Activated T-helper 17 cell treated with anti-CD3 and anti-CD28 coated beads, Interleukin-2, amount 50 U/mL, for 72 hours (primary cell): ENCODE results near the gene HTR7. TPM values are rescaled to one million over a fixed set of nuclear protein-coding genes. Genes with fewer than 3 reads are reported as not detected.

Source experiments
- ATAC-seq: fragments of 150-1000 bp; cut with Tn5 transposase; replicated peaks from 2 replicates; pipeline ENCODE4 v1.10.0; 2021; ENCODE audit warnings: mild to moderate bottlenecking, moderate library complexity
- H3K27ac Mint-ChIP-seq: one replicate; pipeline ENCODE4 v1.8.0; 2022; ENCODE audit warnings: mixed read lengths
- H3K27me3 Mint-ChIP-seq: one replicate; pipeline ENCODE4 v1.8.0; 2022; ENCODE audit warnings: mixed read lengths
- H3K36me3 Mint-ChIP-seq: one replicate; pipeline ENCODE4 v1.8.0; 2022; ENCODE audit warnings: low read depth, mild to moderate bottlenecking, mixed read lengths
- H3K4me1 Mint-ChIP-seq: one replicate; pipeline ENCODE4 v1.8.0; 2022; ENCODE audit warnings: mixed read lengths
- H3K4me3 Mint-ChIP-seq: one replicate; pipeline ENCODE4 v1.8.0; 2022; ENCODE audit warnings: mild to moderate bottlenecking, mixed read lengths
- H3K9me3 Mint-ChIP-seq: one replicate; pipeline ENCODE4 v1.8.0; 2022; ENCODE audit warnings: mixed read lengths
- total RNA-seq, 2 donors: library from RNA; stranded (reverse); gene quantifications; one replicate each; pipeline ENCODE4 v1.2.3, GENCODE V29; 2022

The HTR7 gene
- total RNA-seq, 2 donors from 2014 or later, result 0.16 to 0.28 TPM

DNA sequence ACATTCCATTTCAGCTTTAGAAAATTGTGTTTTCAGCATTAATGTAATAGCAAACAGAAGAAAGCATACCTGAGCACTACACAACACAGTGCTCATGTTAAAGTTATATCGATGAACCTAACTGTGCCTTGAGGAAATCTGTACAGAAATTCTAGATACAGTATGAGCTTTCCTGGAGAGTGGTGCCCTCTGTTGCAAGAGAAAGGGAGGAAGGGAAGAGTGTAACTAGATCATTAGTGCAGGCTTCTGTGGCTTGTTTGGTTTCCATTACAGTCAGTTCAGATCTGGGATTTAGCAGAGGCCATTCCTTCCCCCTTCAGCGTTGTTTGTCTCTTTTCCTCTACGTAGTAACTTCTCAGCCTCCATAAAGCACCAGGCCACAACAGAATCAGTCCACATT is 139.7 kb downstream of the HTR7 start:
- Mint-ChIP-seq H3K9me3 (no peaks in the 10 kb centered on the region), H3K27ac (no peak overlapping the region), H3K27me3 (peaks cover 3% of the 10 kb centered on the region), H3K36me3 (no peaks in the 10 kb centered on the region), H3K4me3 (no peak overlapping the region), H3K4me1 (no peaks in the 10 kb centered on the region)
- ATAC-seq, result no peak

- ATAC-seq, result no peak
- H3K27me3 Mint-ChIP-seq, result peaks cover 6% of the 10 kb centered on the region
- no peaks in the 10 kb centered on the region for H3K36me3 Mint-ChIP-seq
- no peaks in the 10 kb centered on the region for H3K4me1 Mint-ChIP-seq
- no peaks in the 10 kb centered on the region for H3K9me3 Mint-ChIP-seq
- H3K27ac Mint-ChIP-seq, result no peak overlapping the region
- H3K4me3 Mint-ChIP-seq, result no peak overlapping the region
Measured at GRCh38 chr10:90712529-90712928, 145.3 kb downstream of the HTR7 start.

DNA sequence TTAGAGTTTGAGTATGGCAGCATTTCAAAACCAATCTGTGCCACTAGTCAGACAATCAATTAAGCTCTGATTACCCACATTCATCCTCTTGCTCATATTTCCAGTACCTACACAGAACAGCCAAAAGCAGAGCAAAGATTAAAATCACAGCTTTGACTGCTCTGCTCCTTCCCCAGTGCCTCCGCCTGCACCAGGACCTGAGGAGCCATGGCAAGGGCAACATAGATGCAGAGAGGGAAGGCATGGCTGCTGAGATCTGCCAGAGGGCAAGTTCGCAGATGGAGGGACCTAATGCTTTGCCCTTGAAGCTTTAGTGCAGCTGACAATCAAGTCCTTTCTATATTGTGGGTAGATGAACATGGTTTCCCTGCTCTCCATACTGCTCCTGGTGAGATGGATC is 148.1 kb downstream of the HTR7 start:
- Mint-ChIP-seq H3K4me1 (no peaks in the 10 kb centered on the region), H3K27ac (no peak overlapping the region), H3K27me3 (peaks cover 3% of the 10 kb centered on the region), H3K36me3 (no peaks in the 10 kb centered on the region), H3K9me3 (no peaks in the 10 kb centered on the region), H3K4me3 (no peak overlapping the region)
- no peak for ATAC-seq

DNA sequence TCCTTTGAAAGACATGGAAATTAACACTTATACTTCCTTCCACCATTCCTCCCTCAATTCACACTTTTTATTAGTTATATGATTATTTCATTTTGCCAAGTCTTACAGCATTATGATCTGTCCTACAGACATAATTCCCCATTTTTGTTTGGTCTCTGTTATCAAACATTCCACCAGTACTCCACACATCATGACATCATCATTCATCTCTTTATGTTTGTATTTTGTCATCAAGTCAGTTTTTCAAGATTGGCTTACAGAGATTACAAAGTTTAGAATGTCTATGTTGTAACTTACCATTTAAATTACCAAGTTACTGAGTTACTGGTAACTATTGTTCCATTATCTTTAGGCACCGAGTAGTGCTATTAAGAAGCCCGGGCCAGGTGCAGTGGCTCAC is 150.2 kb downstream of the HTR7 start:
- H3K27ac Mint-ChIP-seq, result no peak overlapping the region
- H3K27me3 Mint-ChIP-seq, result peaks cover 13% of the 10 kb centered on the region
- H3K36me3 Mint-ChIP-seq, result no peaks in the 10 kb centered on the region
- no peaks in the 10 kb centered on the region for H3K4me1 Mint-ChIP-seq
- H3K4me3 Mint-ChIP-seq, result no peak overlapping the region
- no peak for ATAC-seq
- peaks cover 3% of the 10 kb centered on the region for H3K9me3 Mint-ChIP-seq

DNA sequence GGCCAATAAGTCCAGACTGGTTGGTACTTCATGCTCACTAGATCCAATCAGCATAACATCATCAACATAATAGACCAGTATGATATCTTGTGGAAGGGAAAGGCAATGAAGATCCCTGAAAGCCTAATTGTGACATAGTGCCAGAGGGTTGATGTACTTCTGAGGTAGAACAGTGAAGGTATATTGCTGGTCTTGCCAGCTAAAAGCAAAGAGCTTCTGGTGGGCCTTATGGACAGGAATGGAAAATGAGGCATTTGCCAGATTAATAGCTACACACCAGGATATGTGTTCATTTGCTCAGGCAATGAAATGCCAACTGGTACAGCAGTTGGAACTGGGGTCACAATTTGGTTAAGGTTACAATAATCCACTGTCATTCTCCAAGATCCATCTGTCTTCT is 156.4 kb downstream of the HTR7 start:
- Mint-ChIP-seq H3K4me3 (no peak overlapping the region), H3K4me1 (no peaks in the 10 kb centered on the region), H3K9me3 (peaks cover 3% of the 10 kb centered on the region), H3K36me3 (no peaks in the 10 kb centered on the region), H3K27me3 (peaks cover 17% of the 10 kb centered on the region), H3K27ac (no peak overlapping the region)
- ATAC-seq, result no peak

DNA sequence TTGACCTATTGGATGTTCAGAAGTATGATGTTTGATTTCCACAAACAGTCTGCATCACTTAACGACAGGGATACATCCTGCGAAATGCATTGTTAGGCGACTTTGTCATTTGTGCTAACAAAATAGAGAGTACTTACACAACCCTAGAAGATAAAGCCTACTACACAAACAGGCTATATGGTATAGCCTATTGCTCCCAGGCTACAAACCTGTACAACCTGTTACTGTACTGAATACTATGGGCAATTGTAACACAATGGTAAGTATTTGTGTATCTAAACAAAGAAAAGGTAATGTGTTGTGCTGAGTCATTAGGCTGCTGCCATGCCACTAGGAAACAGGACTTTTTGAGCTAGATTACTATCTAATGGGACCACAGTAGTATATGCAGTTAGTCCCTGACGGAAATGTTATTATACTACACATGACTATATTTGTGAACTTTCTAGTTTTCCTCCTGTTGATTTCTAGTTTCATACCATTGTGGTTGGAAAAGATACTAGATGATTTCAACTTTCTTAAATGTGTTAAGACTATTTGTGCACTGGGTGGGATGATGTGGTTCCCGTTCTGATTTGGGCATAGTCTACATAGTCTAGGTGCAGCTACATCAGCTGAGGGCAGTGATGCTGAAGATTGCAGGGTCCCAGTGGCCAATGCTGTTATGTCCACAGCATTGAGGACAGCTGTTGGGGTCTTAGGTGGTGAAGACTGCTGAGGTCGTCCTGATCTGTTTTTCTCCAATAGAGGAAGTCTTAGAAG is 161.7 kb downstream of the HTR7 start:
- ATAC-seq, result peak; percentile 57
- Mint-ChIP-seq H3K4me1 (no peaks in the 10 kb centered on the region), H3K27ac (no peak overlapping the region), H3K36me3 (no peaks in the 10 kb centered on the region), H3K9me3 (no peaks in the 10 kb centered on the region), H3K4me3 (no peak overlapping the region), H3K27me3 (peaks cover 10% of the 10 kb centered on the region)

Other genes with a start within 250 kb of the HTR7 start
- gene RPP30, start 13.9 kb upstream of the HTR7 start, total RNA-seq, result 100 to 1,000 TPM; 161 to 173 TPM
- not detected for gene ANKRD1, start 63.0 kb upstream of the HTR7 start, total RNA-seq